GM23338 (cell line): Measurements from ENCODE around the gene NRXN2.

Source experiments
- CREB1 ChIP-seq: fragments of 250-450 bp; sonication (Bioruptor Pico); IDR thresholded peaks from 2 replicates; pipeline ENCODE4 v1.5.0; 2020; ENCODE audit warnings: low read depth, mild to moderate bottlenecking, moderate library complexity
- EZH2 ChIP-seq: fragments of 200-600 bp; sonication (generic); IDR thresholded peaks from one replicate; pipeline ENCODE4 v1.8.0; 2017; ENCODE audit warnings: antibody characterized with exemption, mild to moderate bottlenecking, low read depth; ENCODE audit not compliant: unreplicated experiment
- EZH2phosphoT487 ChIP-seq: fragments of 200-600 bp; sonication (generic); IDR thresholded peaks from one replicate; pipeline ENCODE4 v1.8.1; 2018; ENCODE audit warnings: antibody characterized with exemption; ENCODE audit not compliant: unreplicated experiment
- JUNB ChIP-seq: IDR thresholded peaks from one replicate; pipeline ENCODE4 v1.6.1; 2016; ENCODE audit warnings: antibody characterized with exemption; ENCODE audit not compliant: unreplicated experiment
- NANOG ChIP-seq: IDR thresholded peaks from 2 replicates; pipeline ENCODE4 v1.6.1; 2016; ENCODE audit warnings: antibody characterized with exemption, borderline replicate concordance
- POLR2AphosphoS5 ChIP-seq: IDR thresholded peaks from 2 replicates; pipeline ENCODE4 v1.6.1; 2016; ENCODE audit warnings: antibody characterized with exemption, low read depth
- STAT1 ChIP-seq: IDR thresholded peaks from one replicate; pipeline ENCODE4 v1.6.1; 2016; ENCODE audit warnings: antibody characterized with exemption; ENCODE audit not compliant: unreplicated experiment
- ZNF114 ChIP-seq: fragments of 250-450 bp; sonication (Bioruptor Pico); IDR thresholded peaks from 2 replicates; pipeline ENCODE4 v1.5.0; 2020; ENCODE audit warnings: mild to moderate bottlenecking, moderate library complexity
- ZNF331 ChIP-seq: fragments of 250-450 bp; sonication (Bioruptor Pico); IDR thresholded peaks from 2 replicates; pipeline ENCODE4 v1.5.0; 2020; ENCODE audit warnings: low read depth, mild to moderate bottlenecking, moderate library complexity
- TF ChIP-seq, protein P1 (sequence below), 2 experiments: fragments of 200-600 bp in 1 of 2; sonication (generic) in 1 of 2; conservative IDR thresholded peaks; 2 replicates each; pipeline versions ENCODE4 v1.5.1 to v1.6.1; 2016 to 2017; ENCODE audit warnings: antibody characterized with exemption in 2 of 2, low read depth in 2 of 2, mild to moderate bottlenecking in 2 of 2, moderate library complexity in 1 of 2
- TF ChIP-seq, protein P2 (sequence below): IDR thresholded peaks from 2 replicates; pipeline ENCODE4 v1.6.1; 2016; ENCODE audit warnings: antibody characterized with exemption
- TF ChIP-seq, protein P3 (sequence below): IDR thresholded peaks from one replicate; pipeline ENCODE4 v1.6.1; 2018; ENCODE audit warnings: antibody characterized with exemption; ENCODE audit not compliant: unreplicated experiment

DNA sequence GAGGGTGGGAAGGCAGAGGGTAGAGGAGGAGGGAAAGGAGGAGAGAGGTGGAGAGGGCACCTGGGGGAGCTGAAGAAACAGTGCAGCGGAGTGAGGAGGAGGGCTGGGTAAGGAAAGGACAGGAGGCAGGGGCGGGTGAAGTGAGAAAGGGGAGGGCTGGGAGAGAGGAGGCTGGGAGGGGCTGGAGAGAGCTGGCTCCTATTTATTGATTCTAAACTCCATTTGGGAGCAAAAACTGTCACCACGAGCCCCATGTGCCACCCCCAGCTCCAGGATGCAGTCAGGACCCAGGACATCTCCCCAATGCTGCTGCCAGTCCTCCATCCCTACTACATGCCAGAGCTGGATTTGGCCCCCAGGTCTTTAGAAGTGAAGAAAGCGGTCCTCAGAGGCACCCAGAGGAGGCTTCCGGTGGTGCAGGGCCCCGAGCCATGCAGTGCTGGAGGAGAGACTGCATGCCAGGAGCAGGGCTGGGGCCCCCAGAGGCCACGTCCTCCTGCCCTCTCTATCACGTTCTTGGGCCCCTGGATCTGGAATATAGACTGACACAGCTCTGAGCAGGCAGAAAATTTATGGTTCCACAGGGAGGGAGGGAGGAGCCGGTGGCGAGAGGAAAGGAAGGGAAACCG is 78.2 kb downstream of the NRXN2 start:
- TF ChIP-seq, protein P1, sequence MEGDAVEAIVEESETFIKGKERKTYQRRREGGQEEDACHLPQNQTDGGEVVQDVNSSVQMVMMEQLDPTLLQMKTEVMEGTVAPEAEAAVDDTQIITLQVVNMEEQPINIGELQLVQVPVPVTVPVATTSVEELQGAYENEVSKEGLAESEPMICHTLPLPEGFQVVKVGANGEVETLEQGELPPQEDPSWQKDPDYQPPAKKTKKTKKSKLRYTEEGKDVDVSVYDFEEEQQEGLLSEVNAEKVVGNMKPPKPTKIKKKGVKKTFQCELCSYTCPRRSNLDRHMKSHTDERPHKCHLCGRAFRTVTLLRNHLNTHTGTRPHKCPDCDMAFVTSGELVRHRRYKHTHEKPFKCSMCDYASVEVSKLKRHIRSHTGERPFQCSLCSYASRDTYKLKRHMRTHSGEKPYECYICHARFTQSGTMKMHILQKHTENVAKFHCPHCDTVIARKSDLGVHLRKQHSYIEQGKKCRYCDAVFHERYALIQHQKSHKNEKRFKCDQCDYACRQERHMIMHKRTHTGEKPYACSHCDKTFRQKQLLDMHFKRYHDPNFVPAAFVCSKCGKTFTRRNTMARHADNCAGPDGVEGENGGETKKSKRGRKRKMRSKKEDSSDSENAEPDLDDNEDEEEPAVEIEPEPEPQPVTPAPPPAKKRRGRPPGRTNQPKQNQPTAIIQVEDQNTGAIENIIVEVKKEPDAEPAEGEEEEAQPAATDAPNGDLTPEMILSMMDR (conservative IDR thresholded peaks at IDR 0.05; ENCODE audit: low read depth in 2 of 2), result peak in 1 of 2 experiments; percentile 40; a peak in 2 of 4 replicates
- TF ChIP-seq EZH2 (no peak), CREB1 (CRISPR knock-in tag) (no peak), POLR2AphosphoS5 (no peak), ZNF331 (CRISPR knock-in tag) (no peak), JUNB (no peak), EZH2phosphoT487 (no peak), STAT1 (no peak), ZNF114 (no peak), NANOG (no peak)
- TF ChIP-seq, protein P2, sequence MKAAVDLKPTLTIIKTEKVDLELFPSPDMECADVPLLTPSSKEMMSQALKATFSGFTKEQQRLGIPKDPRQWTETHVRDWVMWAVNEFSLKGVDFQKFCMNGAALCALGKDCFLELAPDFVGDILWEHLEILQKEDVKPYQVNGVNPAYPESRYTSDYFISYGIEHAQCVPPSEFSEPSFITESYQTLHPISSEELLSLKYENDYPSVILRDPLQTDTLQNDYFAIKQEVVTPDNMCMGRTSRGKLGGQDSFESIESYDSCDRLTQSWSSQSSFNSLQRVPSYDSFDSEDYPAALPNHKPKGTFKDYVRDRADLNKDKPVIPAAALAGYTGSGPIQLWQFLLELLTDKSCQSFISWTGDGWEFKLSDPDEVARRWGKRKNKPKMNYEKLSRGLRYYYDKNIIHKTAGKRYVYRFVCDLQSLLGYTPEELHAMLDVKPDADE, result no peak
- TF ChIP-seq, protein P3, sequence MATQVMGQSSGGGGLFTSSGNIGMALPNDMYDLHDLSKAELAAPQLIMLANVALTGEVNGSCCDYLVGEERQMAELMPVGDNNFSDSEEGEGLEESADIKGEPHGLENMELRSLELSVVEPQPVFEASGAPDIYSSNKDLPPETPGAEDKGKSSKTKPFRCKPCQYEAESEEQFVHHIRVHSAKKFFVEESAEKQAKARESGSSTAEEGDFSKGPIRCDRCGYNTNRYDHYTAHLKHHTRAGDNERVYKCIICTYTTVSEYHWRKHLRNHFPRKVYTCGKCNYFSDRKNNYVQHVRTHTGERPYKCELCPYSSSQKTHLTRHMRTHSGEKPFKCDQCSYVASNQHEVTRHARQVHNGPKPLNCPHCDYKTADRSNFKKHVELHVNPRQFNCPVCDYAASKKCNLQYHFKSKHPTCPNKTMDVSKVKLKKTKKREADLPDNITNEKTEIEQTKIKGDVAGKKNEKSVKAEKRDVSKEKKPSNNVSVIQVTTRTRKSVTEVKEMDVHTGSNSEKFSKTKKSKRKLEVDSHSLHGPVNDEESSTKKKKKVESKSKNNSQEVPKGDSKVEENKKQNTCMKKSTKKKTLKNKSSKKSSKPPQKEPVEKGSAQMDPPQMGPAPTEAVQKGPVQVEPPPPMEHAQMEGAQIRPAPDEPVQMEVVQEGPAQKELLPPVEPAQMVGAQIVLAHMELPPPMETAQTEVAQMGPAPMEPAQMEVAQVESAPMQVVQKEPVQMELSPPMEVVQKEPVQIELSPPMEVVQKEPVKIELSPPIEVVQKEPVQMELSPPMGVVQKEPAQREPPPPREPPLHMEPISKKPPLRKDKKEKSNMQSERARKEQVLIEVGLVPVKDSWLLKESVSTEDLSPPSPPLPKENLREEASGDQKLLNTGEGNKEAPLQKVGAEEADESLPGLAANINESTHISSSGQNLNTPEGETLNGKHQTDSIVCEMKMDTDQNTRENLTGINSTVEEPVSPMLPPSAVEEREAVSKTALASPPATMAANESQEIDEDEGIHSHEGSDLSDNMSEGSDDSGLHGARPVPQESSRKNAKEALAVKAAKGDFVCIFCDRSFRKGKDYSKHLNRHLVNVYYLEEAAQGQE, result no peak
